CD4-positive, alpha-beta T cell (primary cell): ENCODE measurements around the gene PPP1R13L. TPM values are rescaled to one million over a fixed set of nuclear protein-coding genes. Genes with fewer than 3 reads are reported as not detected.

ENCODE experiments used
- ATAC-seq: fragments of 200-7000 bp; cut with Tn5 transposase; one replicate; pipeline ENCODE4 v1.10.0; 2022; ENCODE audit warnings: mild to moderate bottlenecking; ENCODE audit not compliant: poor library complexity
- CTCF ChIA-PET: fragments of 350-600 bp; sonication (Branson Sonifier 250); formaldehyde crosslinking; loops from one replicate; lab custom pipeline; 2021; ENCODE audit warnings: antibody characterized with exemption, inconsistent platforms; lab: Charles Lee
- POLR2A ChIA-PET: fragments of 350-600 bp; sonication (Branson Sonifier 250); formaldehyde crosslinking; loops from one replicate; lab custom pipeline; 2021; ENCODE audit warnings: antibody characterized with exemption, inconsistent platforms; lab: Charles Lee
- DNase-seq, 14 experiments: peaks; one replicate each; pipeline ENCODE4 v3.0.0-alpha.2; 2013 to 2020; ENCODE audit warnings: mixed read lengths in 2 of 14
- H3K27ac ChIP-seq, 2 donors: one replicate each; pipeline versions ENCODE4 v1.5.1 to v1.7.0; 2013; ENCODE audit warnings: low read length in 2 of 2, low read depth in 1 of 2, mild to moderate bottlenecking in 1 of 2
- H3K27me3 ChIP-seq, 2 experiments: 1 replicate in 1 of 2; 2 replicates in 1 of 2; pipeline versions ENCODE4 v1.6.1 to v1.7.0; 2013; ENCODE audit warnings: low read length in 2 of 2, control low read depth in 1 of 2, mild to moderate bottlenecking in 1 of 2, moderate library complexity in 1 of 2; ENCODE audit not compliant: insufficient read depth in 2 of 2, control insufficient read depth in 1 of 2
- H3K36me3 ChIP-seq: one replicate; pipeline ENCODE4 v1.6.1; 2013; ENCODE audit warnings: low read length, control low read depth; ENCODE audit not compliant: insufficient read depth
- H3K4me1 ChIP-seq: one replicate; pipeline ENCODE4 v1.6.1; 2013; ENCODE audit warnings: low read length, control low read depth; ENCODE audit not compliant: insufficient read depth
- H3K4me3 ChIP-seq: one replicate; pipeline ENCODE4 v1.5.1; 2013; ENCODE audit warnings: mild to moderate bottlenecking, low read length, moderate library complexity
- H3K9me3 ChIP-seq, 2 experiments: 1 replicate in 1 of 2; 2 replicates in 1 of 2; pipeline versions ENCODE4 v1.6.1 to v1.7.0; 2013; ENCODE audit warnings: low read length in 2 of 2, mild to moderate bottlenecking in 2 of 2, control low read depth in 1 of 2, moderate library complexity in 1 of 2; ENCODE audit not compliant: control insufficient read depth in 1 of 2, insufficient read depth in 1 of 2
- H3K27ac Mint-ChIP-seq: one replicate; pipeline ENCODE4 v1.8.0; 2020; ENCODE audit warnings: mixed read lengths
- H3K27me3 Mint-ChIP-seq: one replicate; pipeline ENCODE4 v1.8.0; 2021; ENCODE audit warnings: mixed read lengths
- H3K36me3 Mint-ChIP-seq: one replicate; pipeline ENCODE4 v1.8.0; 2021; ENCODE audit warnings: low read depth, mixed read lengths
- H3K4me1 Mint-ChIP-seq: one replicate; pipeline ENCODE4 v1.8.0; 2021; ENCODE audit warnings: low read depth, mixed read lengths
- H3K4me3 Mint-ChIP-seq: one replicate; pipeline ENCODE4 v1.8.0; 2020; ENCODE audit warnings: mild to moderate bottlenecking, mixed read lengths
- H3K9me3 Mint-ChIP-seq: one replicate; pipeline ENCODE4 v1.8.0; 2020; ENCODE audit warnings: mixed read lengths
- intact Hi-C, 2 experiments: fragments of 100-400 bp; cut with DNase I in 1 of 2; cut with micrococcal nuclease in 1 of 2; formaldehyde crosslinking; loops; one replicate each; pipeline versions ENCODE4 v1.15.1 to v1.9.0; 2023 to 2025; cut with DNase I, micrococcal nuclease
- total RNA-seq, 174 experiments: library from RNA in 2 of 174; stranded (reverse) in 2 of 174; gene quantifications; one replicate each; pipeline ENCODE4 v1.2.3 and lab custom pipeline; 2021 to 2026
- TF ChIP-seq, protein P1 (sequence below): fragments of 200-600 bp; IDR thresholded peaks from one replicate; pipeline ENCODE4 v1.8.0; 2022; ENCODE audit warnings: antibody characterized with exemption, mild to moderate bottlenecking

PPP1R13L gene
- total RNA-seq, 2 experiments from 2014 or later, result 1.5 to 3.7 TPM

DNA sequence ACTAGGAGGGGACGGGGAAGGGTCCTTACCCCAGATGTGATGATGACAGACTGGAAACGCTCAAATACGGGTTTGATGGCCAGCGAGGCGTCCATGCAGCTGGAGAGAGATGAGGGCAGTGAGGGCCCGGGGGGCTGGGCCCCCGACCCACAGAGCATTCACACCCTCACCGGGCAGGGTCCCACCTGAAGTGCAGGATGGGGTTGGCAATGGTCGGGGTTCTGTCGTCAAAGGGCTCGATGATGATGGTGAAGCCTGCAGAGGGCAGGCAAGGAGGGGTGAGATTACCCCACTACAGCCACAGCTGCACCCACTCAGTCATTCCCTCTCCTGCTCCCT lies 47.5 kb downstream of the PPP1R13L start:
- intact Hi-C loops, result no loop called here
- H3K4me3 Mint-ChIP-seq, result no peak overlapping the region
- ATAC-seq (no peak), DNase-seq (no peak)
- POLR2A ChIA-PET, result no interaction called here
- H3K9me3 Mint-ChIP-seq, result no peaks in the 10 kb centered on the region
- CTCF ChIA-PET, result no interaction called here
- Histone ChIP-seq H3K4me1 (no peaks in the 10 kb centered on the region), H3K27ac (no peak overlapping the region), H3K9me3 (peaks cover 0 to 6% of the 10 kb centered on the region in 2 experiments), H3K27me3 (no peaks in the 10 kb centered on the region), H3K4me3 (no peak overlapping the region), H3K36me3 (peaks cover 20% of the 10 kb centered on the region)
- no peaks in the 10 kb centered on the region for H3K27me3 Mint-ChIP-seq
- H3K27ac Mint-ChIP-seq, result no peak overlapping the region
- TF ChIP-seq, protein P1, sequence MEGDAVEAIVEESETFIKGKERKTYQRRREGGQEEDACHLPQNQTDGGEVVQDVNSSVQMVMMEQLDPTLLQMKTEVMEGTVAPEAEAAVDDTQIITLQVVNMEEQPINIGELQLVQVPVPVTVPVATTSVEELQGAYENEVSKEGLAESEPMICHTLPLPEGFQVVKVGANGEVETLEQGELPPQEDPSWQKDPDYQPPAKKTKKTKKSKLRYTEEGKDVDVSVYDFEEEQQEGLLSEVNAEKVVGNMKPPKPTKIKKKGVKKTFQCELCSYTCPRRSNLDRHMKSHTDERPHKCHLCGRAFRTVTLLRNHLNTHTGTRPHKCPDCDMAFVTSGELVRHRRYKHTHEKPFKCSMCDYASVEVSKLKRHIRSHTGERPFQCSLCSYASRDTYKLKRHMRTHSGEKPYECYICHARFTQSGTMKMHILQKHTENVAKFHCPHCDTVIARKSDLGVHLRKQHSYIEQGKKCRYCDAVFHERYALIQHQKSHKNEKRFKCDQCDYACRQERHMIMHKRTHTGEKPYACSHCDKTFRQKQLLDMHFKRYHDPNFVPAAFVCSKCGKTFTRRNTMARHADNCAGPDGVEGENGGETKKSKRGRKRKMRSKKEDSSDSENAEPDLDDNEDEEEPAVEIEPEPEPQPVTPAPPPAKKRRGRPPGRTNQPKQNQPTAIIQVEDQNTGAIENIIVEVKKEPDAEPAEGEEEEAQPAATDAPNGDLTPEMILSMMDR, result no peak
- H3K4me1 Mint-ChIP-seq, result no peaks in the 10 kb centered on the region
- peaks cover 48% of the 10 kb centered on the region for H3K36me3 Mint-ChIP-seq

DNA sequence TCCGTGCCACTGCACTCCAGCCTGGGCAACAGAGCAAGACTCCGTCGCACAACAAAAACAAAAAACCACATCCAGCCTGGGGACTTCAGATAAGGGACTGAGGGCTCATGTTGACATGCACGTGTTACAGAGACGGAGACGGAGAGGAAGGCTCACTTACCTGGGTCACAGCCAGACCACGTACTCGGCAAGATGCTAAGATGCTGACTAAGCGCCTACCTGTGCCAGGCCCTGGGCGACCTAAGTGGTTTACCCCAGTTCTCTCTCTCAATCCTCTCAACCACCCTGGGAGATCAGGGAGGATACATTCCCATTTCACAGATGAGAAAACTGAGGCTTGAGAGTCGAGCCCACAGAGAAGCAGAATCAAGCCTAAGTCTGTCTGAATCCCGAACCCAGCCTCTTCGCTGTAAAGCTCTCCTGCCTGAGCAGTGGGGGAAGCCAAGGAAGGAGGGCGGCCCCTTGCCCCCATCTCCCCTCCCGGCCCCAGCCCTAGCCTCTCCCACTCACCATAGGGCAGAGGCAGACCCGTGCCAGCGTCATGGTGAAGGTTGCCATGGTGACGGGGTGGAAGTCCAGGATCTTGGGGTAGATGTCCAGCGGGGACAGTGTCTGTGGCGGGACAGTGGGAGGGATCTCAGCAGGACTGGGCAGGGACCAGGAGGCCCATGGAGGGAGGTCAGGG lies 48.0 kb downstream of the PPP1R13L start:
- no peaks in the 10 kb centered on the region for H3K9me3 Mint-ChIP-seq
- ATAC-seq (no peak), DNase-seq (no peak)
- Histone ChIP-seq H3K4me3 (no peak overlapping the region), H3K27me3 (no peaks in the 10 kb centered on the region), H3K4me1 (no peaks in the 10 kb centered on the region), H3K27ac (no peak overlapping the region), H3K36me3 (peaks cover 21% of the 10 kb centered on the region), H3K9me3 (peaks cover 0 to 6% of the 10 kb centered on the region in 2 experiments)
- intact Hi-C loops, result no loop called here
- CTCF ChIA-PET, result no interaction called here
- no peaks in the 10 kb centered on the region for H3K27me3 Mint-ChIP-seq
- POLR2A ChIA-PET, result no interaction called here
- H3K4me3 Mint-ChIP-seq, result no peak overlapping the region
- no peak overlapping the region for H3K27ac Mint-ChIP-seq
- H3K36me3 Mint-ChIP-seq, result peaks cover 46% of the 10 kb centered on the region
- no peaks in the 10 kb centered on the region for H3K4me1 Mint-ChIP-seq
- TF ChIP-seq, protein P1, result no peak

DNA sequence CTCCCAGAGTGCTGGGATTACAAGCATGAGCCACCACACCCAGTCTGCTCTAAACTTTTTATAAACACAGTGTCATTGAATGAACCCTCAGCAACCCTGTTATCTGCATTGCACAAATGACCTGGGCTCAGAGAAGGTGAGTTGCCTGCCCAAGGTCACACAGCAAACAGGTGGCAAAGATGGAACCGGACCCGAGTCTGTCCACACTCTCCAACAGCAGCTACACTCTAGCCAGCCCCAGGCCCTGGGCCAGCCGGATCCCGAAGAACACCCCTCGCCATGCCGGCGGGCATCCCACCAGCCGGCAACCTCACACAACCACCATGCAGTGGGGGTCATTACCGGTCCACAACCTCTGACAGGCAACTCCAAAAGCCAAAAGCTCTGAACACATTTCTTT lies 49.0 kb downstream of the PPP1R13L start:
- no peaks in the 10 kb centered on the region for H3K4me1 Mint-ChIP-seq
- no peak overlapping the region for H3K27ac Mint-ChIP-seq
- DNase-seq (no peak), ATAC-seq (no peak)
- Histone ChIP-seq H3K4me1 (no peaks in the 10 kb centered on the region), H3K4me3 (no peak overlapping the region), H3K9me3 (peaks cover 0 to 6% of the 10 kb centered on the region in 2 experiments), H3K36me3 (peaks cover 26% of the 10 kb centered on the region), H3K27me3 (no peaks in the 10 kb centered on the region), H3K27ac (no peak overlapping the region)
- intact Hi-C loops, result no loop called here
- ChIA-PET CTCF (interaction anchor here (0.8 kb wide), 1 partner anchor 83 kb away, joined by 3 read pairs; no protein-coding TSS in a partner anchor), POLR2A (no interaction called here)
- H3K36me3 Mint-ChIP-seq, result peaks cover 39% of the 10 kb centered on the region
- no peaks in the 10 kb centered on the region for H3K27me3 Mint-ChIP-seq
- no peak overlapping the region for H3K4me3 Mint-ChIP-seq
- TF ChIP-seq, protein P1, result no peak
- no peaks in the 10 kb centered on the region for H3K9me3 Mint-ChIP-seq
